SK-N-SH (cell line): ENCODE measurements around the gene CEP89. TPM values are rescaled to one million over a fixed set of nuclear protein-coding genes. Genes with fewer than 3 reads are reported as not detected.

ENCODE experiments used
- CTCF ChIA-PET: fragments of 300-600, 350-600 bp; formaldehyde crosslinking; extraction: SDS; loops from one replicate; lab custom pipeline; 2021; lab: Yijun Ruan, JAX
- POLR2A ChIA-PET: fragments of 350-600 bp; sonication (Branson Sonifier 250); formaldehyde crosslinking; extraction: SDS; loops from one replicate; lab custom pipeline; 2020; ENCODE audit warnings: antibody characterized with exemption, inconsistent platforms; lab: Yijun Ruan, JAX
- DNase-seq: peaks from one replicate; pipeline ENCODE4 v3.0.0; 2012
- H2AFZ ChIP-seq: fragments of 200-600 bp; sonication (generic); 2 replicates; pipeline ENCODE4 v1.8.1; 2016; ENCODE audit warnings: antibody characterized with exemption, mild to moderate bottlenecking, low read depth
- H3F3A ChIP-seq: fragments of 200-600 bp; sonication (generic); replicated peaks from 2 replicates; pipeline ENCODE3; 2016; ENCODE audit warnings: antibody characterized with exemption, mild to moderate bottlenecking; ENCODE audit not compliant: insufficient read depth
- H3K27ac ChIP-seq, 2 experiments: fragments of 200-500 bp in 1 of 2; fragments of 200-600 bp in 1 of 2; sonication (Bioruptor generic) in 1 of 2; sonication (generic), shearing (Covaris generic) in 1 of 2; 2 replicates each; pipeline versions ENCODE4 v1.5.1 to v1.6.1; 2014 to 2016; ENCODE audit warnings: low read depth in 2 of 2, inconsistent platforms in 1 of 2, low read length in 1 of 2, mild to moderate bottlenecking in 1 of 2, mixed read lengths in 1 of 2
- H3K27me3 ChIP-seq: fragments of 200-600 bp; sonication (generic), shearing (Covaris generic); 2 replicates; pipeline ENCODE4 v1.6.1; 2016; ENCODE audit warnings: mixed run types; ENCODE audit not compliant: insufficient read depth
- H3K36me3 ChIP-seq, 2 experiments: fragments of 200-500 bp in 1 of 2; fragments of 200-600 bp in 1 of 2; sonication (Bioruptor generic) in 1 of 2; sonication (generic) in 1 of 2; replicated peaks in 1 of 2; 2 replicates each; pipeline versions ENCODE3 to v1.5.1; 2014 to 2016; ENCODE audit warnings: low read length in 1 of 2, mild to moderate bottlenecking in 1 of 2; ENCODE audit not compliant: insufficient read depth in 2 of 2, control insufficient read depth in 1 of 2
- H3K4me1 ChIP-seq, 2 experiments: fragments of 200-500 bp in 1 of 2; fragments of 200-600 bp in 1 of 2; sonication (Bioruptor generic) in 1 of 2; sonication (generic), shearing (Covaris generic) in 1 of 2; 2 replicates each; pipeline versions ENCODE4 v1.5.1 to v1.6.1; 2014 to 2016; ENCODE audit warnings: low read depth in 1 of 2, low read length in 1 of 2, mixed run types in 1 of 2; ENCODE audit not compliant: insufficient read depth in 2 of 2, control insufficient read depth in 1 of 2
- H3K4me2 ChIP-seq: fragments of 200-600 bp; sonication (generic), shearing (Covaris generic); 2 replicates; pipeline ENCODE4 v1.6.1; 2017; ENCODE audit warnings: mixed run types
- H3K4me3 ChIP-seq, 2 experiments: fragments of 200-500 bp in 1 of 2; fragments of 200-600 bp in 1 of 2; sonication (Bioruptor generic) in 1 of 2; sonication (generic), shearing (Covaris generic) in 1 of 2; 2 replicates each; pipeline versions ENCODE4 v1.5.1 to v1.8.1; 2014 to 2016; ENCODE audit warnings: low read depth in 2 of 2, inconsistent platforms in 1 of 2, low read length in 1 of 2, mild to moderate bottlenecking in 1 of 2, mixed read lengths in 1 of 2, moderate library complexity in 1 of 2
- H3K79me2 ChIP-seq: fragments of 200-600 bp; sonication (generic); 2 replicates; pipeline ENCODE4 v1.8.1; 2017; ENCODE audit warnings: mild to moderate bottlenecking; ENCODE audit not compliant: insufficient read depth
- H3K9ac ChIP-seq: fragments of 200-600 bp; sonication (generic); 2 replicates; pipeline ENCODE4 v1.6.1; 2017; ENCODE audit warnings: mixed run types
- H3K9me2 ChIP-seq: fragments of 200-600 bp; sonication (generic); 2 replicates; pipeline ENCODE4 v1.6.1; 2017; ENCODE audit warnings: mixed run types
- H3K9me3 ChIP-seq: fragments of 200-600 bp; sonication (generic); 2 replicates; pipeline ENCODE4 v1.6.1; 2017; ENCODE audit warnings: mixed run types, mild to moderate bottlenecking, moderate library complexity
- H4K20me1 ChIP-seq: fragments of 200-600 bp; sonication (generic); 2 replicates; pipeline ENCODE4 v1.6.1; 2017; ENCODE audit warnings: mild to moderate bottlenecking, mixed run types; ENCODE audit not compliant: insufficient read depth
- CHD2 ChIP-seq: fragments of 150-350 bp; IDR thresholded peaks from 2 replicates; pipeline ENCODE4 v1.6.1; 2018; ENCODE audit warnings: low read length; ENCODE audit not compliant: partially characterized antibody
- FOSL2 ChIP-seq: IDR thresholded peaks from 2 replicates; pipeline ENCODE4 v1.4.0; 2012; ENCODE audit warnings: low read depth, mild to moderate bottlenecking, moderate library complexity, borderline replicate concordance
- FOXJ3 ChIP-seq: sonication (generic); formaldehyde crosslinking; IDR thresholded peaks from 2 replicates; pipeline ENCODE4 v1.5.1; 2020; ENCODE audit warnings: mild to moderate bottlenecking, missing genetic modification reagents
- FOXM1 ChIP-seq: IDR thresholded peaks from 2 replicates; pipeline ENCODE4 v1.4.0; 2012; ENCODE audit warnings: low read depth, mild to moderate bottlenecking
- GABPA ChIP-seq: IDR thresholded peaks from 2 replicates; pipeline ENCODE4 v1.4.0; 2012; ENCODE audit warnings: low read depth, mild to moderate bottlenecking
- IRF3 ChIP-seq: fragments of 150-350 bp; IDR thresholded peaks from 2 replicates; pipeline ENCODE4 v1.6.1; 2016; ENCODE audit warnings: mild to moderate bottlenecking, low read depth, low read length
- MAX ChIP-seq: IDR thresholded peaks from 2 replicates; pipeline ENCODE4 v1.4.0; 2012; ENCODE audit warnings: low read depth
- RAD21 ChIP-seq: IDR thresholded peaks from 2 replicates; pipeline ENCODE4 v1.6.1; 2012; ENCODE audit warnings: mild to moderate bottlenecking, low read length
- RXRA ChIP-seq: IDR thresholded peaks from 2 replicates; pipeline ENCODE4 v1.4.0; 2012; ENCODE audit warnings: low read depth, mild to moderate bottlenecking, borderline replicate concordance
- SIN3A ChIP-seq: IDR thresholded peaks from 2 replicates; pipeline ENCODE4 v1.6.1; 2012; ENCODE audit warnings: low read depth, mild to moderate bottlenecking, low read length, moderate library complexity, borderline replicate concordance
- TCF12 ChIP-seq: IDR thresholded peaks from 2 replicates; pipeline ENCODE4 v1.4.0; 2012
- TEAD4 ChIP-seq: IDR thresholded peaks from 2 replicates; pipeline ENCODE4 v1.4.0; 2012; ENCODE audit warnings: mild to moderate bottlenecking, borderline replicate concordance; ENCODE audit not compliant: insufficient read depth
- USF1 ChIP-seq: IDR thresholded peaks from 2 replicates; pipeline ENCODE4 v1.4.0; 2012; ENCODE audit warnings: low read depth, borderline replicate concordance
- USF2 ChIP-seq: fragments of 150-350 bp; IDR thresholded peaks from 2 replicates; pipeline ENCODE4 v1.6.1; 2017; ENCODE audit warnings: antibody characterized with exemption, low read length, low read depth, borderline replicate concordance
- ZBTB33 ChIP-seq: IDR thresholded peaks from 2 replicates; pipeline ENCODE4 v1.4.0; 2012; ENCODE audit warnings: low read depth, borderline replicate concordance
- WGBS: methylation state at CpG from one replicate; pipeline ENCODE4 v1.1.6; 2017; ENCODE audit warnings: low lambda C conversion rate; 5-methylcytosine and 5-hydroxymethylcytosine counted together
- polyA plus RNA-seq, 3 experiments: library from polyadenylated mRNA; depleted of rRNA; stranded (reverse); fragments of >200 nt; gene quantifications; 2 replicates each; pipeline ENCODE4 v1.2.3, GENCODE V29; 2012

Gene CEP89
- polyA plus RNA-seq, 1 of the 3 experiments (the other 2 are of a cell fraction): 16.4 TPM

GRCh38 chr19:32878988-32879387 lies 92.8 kb downstream of the CEP89 start:
- POLR2A ChIA-PET: no interaction called here
- Histone ChIP-seq H3K79me2 (no peaks in the 10 kb centered on the region), H3K4me2 (no peak overlapping the region), H3K4me1 (no peaks in the 10 kb centered on the region), H3K9me2 (no peaks in the 10 kb centered on the region), H3K4me3 (no peak overlapping the region), H4K20me1 (no peaks in the 10 kb centered on the region), H2AFZ (no peak overlapping the region), H3K27ac (no peak overlapping the region), H3K9ac (no peak overlapping the region), H3F3A (no peaks in the 10 kb centered on the region), H3K9me3 (no peaks in the 10 kb centered on the region), H3K36me3 (no peaks in the 10 kb centered on the region), H3K27me3 (no peaks in the 10 kb centered on the region)
- 96% methylated on average over 8 of the region's 12 CpGs for WGBS
- TF ChIP-seq TEAD4 (no peak), GABPA (no peak), MAX (no peak), CHD2 (no peak), TCF12 (no peak), USF1 (no peak)
- TF ChIP-seq, all 33 proteins: peak for 0
- no peak for DNase-seq
- CTCF ChIA-PET: no interaction called here

- no peak overlapping the region for H2AFZ ChIP-seq
- ChIA-PET POLR2A (no interaction called here), CTCF (no interaction called here)
- no peak overlapping the region for H3K9ac ChIP-seq
- H3K36me3 ChIP-seq: no peaks in the 10 kb centered on the region
- H4K20me1 ChIP-seq: no peaks in the 10 kb centered on the region
- no peaks in the 10 kb centered on the region for H3K9me3 ChIP-seq
- H3F3A ChIP-seq: no peaks in the 10 kb centered on the region
- no peak overlapping the region for H3K4me3 ChIP-seq
- no peak for DNase-seq
- TF ChIP-seq USF2 (no peak), FOSL2 (no peak), GABPA (no peak), TCF12 (no peak), SIN3A (no peak), FOXM1 (no peak), ZBTB33 (no peak), IRF3 (no peak), FOXJ3 (CRISPR knock-in tag) (no peak), RXRA (no peak), RAD21 (no peak), TEAD4 (no peak)
- H3K27ac ChIP-seq: no peak overlapping the region
- WGBS: 91% methylated on average over 14 of the region's 14 CpGs
- no peaks in the 10 kb centered on the region for H3K27me3 ChIP-seq
- no peak overlapping the region for H3K4me2 ChIP-seq
- no peaks in the 10 kb centered on the region for H3K79me2 ChIP-seq
- H3K9me2 ChIP-seq: no peaks in the 10 kb centered on the region
- no peaks in the 10 kb centered on the region for H3K4me1 ChIP-seq
Observed at GRCh38 chr19:32877977-32878745, 93.6 kb downstream of the CEP89 start.
